ENCODE results near the gene PNPLA6. TPM values are rescaled to one million over a fixed set of nuclear protein-coding genes. Genes with fewer than 3 reads are reported as not detected.

The PNPLA6 gene
- total RNA-seq, 1 experiment from 2014 or later, result 121 TPM

GRCh38 chr19:7549429-7550148 is 14.1 kb downstream of the PNPLA6 start:
- BruUV-seq (replicated peaks), result no TSS peak
- H3K27ac ChIP-seq, result no peak overlapping the region
- H3K4me3 ChIP-seq, result no peak overlapping the region
- H2AFZ ChIP-seq, result no peak overlapping the region
- H3K36me3 ChIP-seq (ENCODE audit: low read depth), result no peaks in the 10 kb centered on the region
- no peak overlapping the region for H3K4me2 ChIP-seq
- no peaks in the 10 kb centered on the region for H3K9me3 ChIP-seq (ENCODE audit: insufficient read depth, low read depth)
- intact Hi-C loops (cut with micrococcal nuclease; ENCODE audit: unreplicated experiment), result no loop called here
- H3K79me2 ChIP-seq (ENCODE audit: low read depth), result no peaks in the 10 kb centered on the region
- TF ChIP-seq CTCF (conservative IDR thresholded peaks at IDR 0.05) (no peak), EZH2 (IDR thresholded peaks at IDR 0.05; ENCODE audit: low read depth) (no peak)
- no peaks in the 10 kb centered on the region for H3K4me1 ChIP-seq (replicated peaks; ENCODE audit: insufficient read depth)
- ChIA-PET POLR2A (ENCODE audit: unreplicated experiment) (no interaction called here), CTCF (interaction anchor here (0.6 kb wide), 1 partner anchor 155 kb away, joined by 4 read pairs; no protein-coding TSS in a partner anchor)
- peaks cover 11% of the 10 kb centered on the region; the same call in 1 of the 2 replicates for H3F3A ChIP-seq (ENCODE audit: insufficient read depth, low read depth)
- H3K9me2 ChIP-seq (ENCODE audit: insufficient read depth), result no peaks in the 10 kb centered on the region
- H4K20me1 ChIP-seq (ENCODE audit: insufficient read depth), result no peaks in the 10 kb centered on the region
- no peaks in the 10 kb centered on the region for H3K27me3 ChIP-seq (ENCODE audit: insufficient read depth, low read depth)
- DNase-seq, result no peak

GRCh38 chr19:7550169-7550770 is 14.8 kb downstream of the PNPLA6 start:
- Histone ChIP-seq H3K79me2 (ENCODE audit: low read depth) (no peaks in the 10 kb centered on the region), H3K9me2 (ENCODE audit: insufficient read depth) (no peaks in the 10 kb centered on the region), H4K20me1 (ENCODE audit: insufficient read depth) (no peaks in the 10 kb centered on the region), H2AFZ (no peak overlapping the region), H3K27ac (no peak overlapping the region), H3F3A (ENCODE audit: insufficient read depth, low read depth) (peaks cover 11% of the 10 kb centered on the region; the same call in 1 of the 2 replicates), H3K36me3 (ENCODE audit: low read depth) (no peaks in the 10 kb centered on the region), H3K4me1 (replicated peaks; ENCODE audit: insufficient read depth) (no peaks in the 10 kb centered on the region), H3K27me3 (ENCODE audit: insufficient read depth, low read depth) (no peaks in the 10 kb centered on the region), H3K4me3 (no peak overlapping the region), H3K9me3 (ENCODE audit: insufficient read depth, low read depth) (no peaks in the 10 kb centered on the region), H3K4me2 (no peak overlapping the region)
- POLR2A ChIA-PET (ENCODE audit: unreplicated experiment), result no interaction called here
- BruUV-seq (replicated peaks), result no TSS peak
- CTCF ChIA-PET, result interaction anchor here (0.6 kb wide), 1 partner anchor 156 kb away, joined by 4 read pairs; no protein-coding TSS in a partner anchor
- intact Hi-C loops (cut with micrococcal nuclease; ENCODE audit: unreplicated experiment), result no loop called here
- TF ChIP-seq CTCF (conservative IDR thresholded peaks at IDR 0.05), result no peak
- no peak for TF ChIP-seq EZH2 (IDR thresholded peaks at IDR 0.05; ENCODE audit: low read depth)
- no peak for DNase-seq

- no TSS peak for BruUV-seq (replicated peaks)
- H3K4me3 ChIP-seq, result no peak overlapping the region
- H3K27ac ChIP-seq, result no peak overlapping the region
These were observed 15.7 kb downstream of the PNPLA6 start for GRCh38 chr19:7550987-7551761.

More at GRCh38 chr19:7550987-7551761, 15.7 kb downstream of the PNPLA6 start:
- Histone ChIP-seq H3K4me1 (replicated peaks; ENCODE audit: insufficient read depth) (no peaks in the 10 kb centered on the region), H2AFZ (no peak overlapping the region), H3K27me3 (ENCODE audit: insufficient read depth, low read depth) (no peaks in the 10 kb centered on the region), H3K9me3 (ENCODE audit: insufficient read depth, low read depth) (no peaks in the 10 kb centered on the region), H3K4me2 (no peak overlapping the region), H3F3A (ENCODE audit: insufficient read depth, low read depth) (peaks cover 11% of the 10 kb centered on the region; the same call in 1 of the 2 replicates), H3K36me3 (ENCODE audit: low read depth) (0 out of 2 replicates have a peak, but pooled peaks cover 2% of the 10 kb centered on the region), H4K20me1 (ENCODE audit: insufficient read depth) (no peaks in the 10 kb centered on the region), H3K79me2 (ENCODE audit: low read depth) (no peaks in the 10 kb centered on the region), H3K9me2 (ENCODE audit: insufficient read depth) (no peaks in the 10 kb centered on the region)
- ChIA-PET POLR2A (ENCODE audit: unreplicated experiment) (no interaction called here), CTCF (no interaction called here)
- TF ChIP-seq CTCF (conservative IDR thresholded peaks at IDR 0.05) (no peak), EZH2 (IDR thresholded peaks at IDR 0.05; ENCODE audit: low read depth) (no peak)
- intact Hi-C loops (cut with micrococcal nuclease; ENCODE audit: unreplicated experiment), result no loop called here
- no peak for DNase-seq

All from PC-9 (cell line).